IPS-18c (cell line): Measurements from ENCODE around the gene CD164L2.
"Not testable (repeated sequence)": the region's sequence is repeated elsewhere in the genome, so short reads cannot be mapped to it uniquely, and the experiment has no call there.

ENCODE experiments used
- H3K4me3 ChIP-seq: 2 replicates; pipeline ENCODE4 v1.7.0; 2013; ENCODE audit warnings: low read depth, mild to moderate bottlenecking, low read length, moderate library complexity; ENCODE audit not compliant: insufficient read depth
- H3K9me3 ChIP-seq: one replicate; pipeline ENCODE4 v1.6.1; 2013; ENCODE audit warnings: mild to moderate bottlenecking, low read length, moderate library complexity; ENCODE audit not compliant: control insufficient read depth, insufficient read depth

The CD164L2 gene

DNA sequence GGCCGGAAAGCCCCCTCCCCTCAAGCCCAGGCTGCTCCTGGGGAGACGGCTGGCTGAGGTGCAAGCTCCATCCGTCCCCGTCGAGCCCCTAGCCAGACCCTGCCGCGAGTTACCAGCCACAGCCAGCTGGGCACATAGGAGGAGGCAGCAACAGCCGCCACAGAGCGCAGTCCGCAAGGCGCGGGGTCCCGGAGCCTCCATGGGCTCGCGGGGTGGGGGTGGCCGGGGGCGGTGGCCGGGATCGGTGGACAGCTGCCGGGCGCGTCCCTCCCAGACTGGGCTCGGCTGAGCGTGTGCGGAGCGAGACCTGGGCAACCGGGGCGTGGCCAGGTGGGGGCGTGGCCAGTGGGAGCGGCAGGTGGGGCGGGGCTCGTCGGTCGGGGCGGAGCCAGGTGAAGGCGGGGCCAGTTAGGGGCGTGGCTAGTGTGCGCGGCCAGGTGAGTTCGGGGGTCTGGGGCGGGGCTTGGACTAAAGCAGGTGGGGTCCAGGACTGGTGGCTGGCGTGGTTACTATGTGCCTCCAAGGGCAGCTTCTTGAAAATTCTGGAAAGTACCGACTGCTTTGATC lies at the start of gene CD164L2:
CD164L2 (minus strand) TSS at position 295 of the 567 bp plus-strand sequence; CDS start at position 201, 94 bp downstream.
- peak within 1 kb of the TSS; percentile 40 for H3K4me3 ChIP-seq
- no peaks in the 10 kb centered on the region for H3K9me3 ChIP-seq

DNA sequence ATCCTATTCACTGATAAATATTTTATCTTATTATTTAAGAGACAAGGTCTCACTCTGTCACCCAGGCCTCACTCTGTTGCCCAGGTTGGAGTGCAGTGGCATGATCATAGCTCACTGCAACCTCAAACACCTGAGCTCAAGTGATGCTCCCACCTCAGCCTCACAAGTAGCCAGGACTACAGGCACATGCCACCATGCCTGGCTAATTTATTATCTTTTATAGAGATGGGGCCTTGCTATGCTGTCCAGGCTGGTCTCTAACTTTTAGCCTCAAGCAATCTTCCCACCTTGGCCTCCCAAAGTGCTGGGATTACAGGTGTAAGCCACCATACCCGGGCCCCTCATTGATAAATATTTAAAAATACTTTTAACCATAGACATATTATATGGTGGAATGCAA lies 49.6 kb upstream of the CD164L2 start:
- H3K9me3 ChIP-seq = not testable (repeated sequence)

DNA sequence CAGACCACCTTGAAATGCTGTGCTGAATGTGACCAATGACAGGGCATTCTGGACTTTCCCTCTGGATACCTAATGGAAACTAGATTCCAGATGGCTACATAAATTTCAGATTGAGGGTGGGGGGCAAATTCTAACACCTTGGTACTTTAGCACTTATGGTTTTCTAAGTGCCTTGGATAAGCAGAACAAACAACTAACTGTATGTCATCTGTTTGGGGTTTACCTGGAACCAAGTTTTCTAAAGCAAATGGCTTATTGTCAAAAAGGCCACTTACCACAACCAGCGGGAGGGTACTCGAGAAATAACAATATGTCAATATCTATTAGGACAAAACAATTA lies 48.4 kb upstream of the CD164L2 start:
- Histone ChIP-seq H3K9me3 (no peaks in the 10 kb centered on the region), H3K4me3 (no peak overlapping the region)

More for the DNA sequence above, 49.6 kb upstream of the CD164L2 start:
- H3K4me3 ChIP-seq = not testable (repeated sequence)

DNA sequence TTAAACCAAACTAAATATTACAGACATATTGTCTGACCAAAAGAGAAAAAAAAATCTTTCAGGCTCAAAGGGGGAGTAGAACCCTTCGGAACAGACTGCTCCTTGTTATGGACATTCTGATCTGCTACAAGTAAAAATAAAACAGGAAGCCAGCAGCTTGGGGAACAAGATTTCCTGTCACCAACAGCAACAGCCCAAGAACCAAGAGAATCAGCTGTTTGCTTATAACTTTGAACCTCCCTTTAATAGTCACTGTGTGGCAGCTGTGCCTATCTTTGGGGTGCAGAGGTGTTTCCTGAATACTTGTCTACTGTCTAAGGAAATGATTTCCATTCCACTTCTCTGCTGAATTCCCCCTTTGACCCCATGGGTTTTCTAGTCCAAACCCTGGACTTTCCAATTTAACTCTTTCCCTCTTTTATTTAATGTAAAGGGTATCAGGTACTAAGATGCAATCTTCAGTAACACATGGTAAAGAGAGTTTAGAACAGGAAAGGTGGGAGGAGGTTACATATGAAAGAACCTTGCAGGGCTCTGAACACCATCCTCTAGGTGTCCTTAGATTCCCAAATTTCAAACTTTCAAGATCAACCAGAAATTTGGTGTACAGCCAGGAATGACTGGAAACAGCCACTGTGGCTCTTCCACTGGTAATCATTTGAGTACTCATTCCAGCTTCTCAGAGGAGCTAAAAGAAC lies 47.9 kb upstream of the CD164L2 start:
- Histone ChIP-seq H3K9me3 (no peaks in the 10 kb centered on the region), H3K4me3 (no peak overlapping the region)

DNA sequence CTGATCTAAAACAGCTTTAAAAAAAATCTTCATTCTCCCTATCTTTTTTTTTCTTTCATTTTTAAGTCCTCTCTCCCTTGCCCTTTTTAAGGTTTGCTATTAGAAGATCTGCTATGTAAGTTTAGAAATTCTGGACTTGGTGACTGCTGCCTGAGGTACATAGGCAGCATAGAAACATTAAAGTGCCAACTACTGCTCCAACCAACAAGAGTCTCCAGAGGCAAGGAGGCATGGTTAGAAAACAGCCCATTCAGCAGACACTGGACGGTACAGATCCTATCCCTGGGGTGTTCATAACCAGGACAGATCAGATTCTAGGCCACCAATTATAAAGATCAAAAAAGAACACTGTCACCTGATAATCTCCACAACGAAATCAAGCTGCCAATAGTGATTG lies 45.9 kb upstream of the CD164L2 start:
- Histone ChIP-seq H3K4me3 (no peak overlapping the region), H3K9me3 (no peaks in the 10 kb centered on the region)

DNA sequence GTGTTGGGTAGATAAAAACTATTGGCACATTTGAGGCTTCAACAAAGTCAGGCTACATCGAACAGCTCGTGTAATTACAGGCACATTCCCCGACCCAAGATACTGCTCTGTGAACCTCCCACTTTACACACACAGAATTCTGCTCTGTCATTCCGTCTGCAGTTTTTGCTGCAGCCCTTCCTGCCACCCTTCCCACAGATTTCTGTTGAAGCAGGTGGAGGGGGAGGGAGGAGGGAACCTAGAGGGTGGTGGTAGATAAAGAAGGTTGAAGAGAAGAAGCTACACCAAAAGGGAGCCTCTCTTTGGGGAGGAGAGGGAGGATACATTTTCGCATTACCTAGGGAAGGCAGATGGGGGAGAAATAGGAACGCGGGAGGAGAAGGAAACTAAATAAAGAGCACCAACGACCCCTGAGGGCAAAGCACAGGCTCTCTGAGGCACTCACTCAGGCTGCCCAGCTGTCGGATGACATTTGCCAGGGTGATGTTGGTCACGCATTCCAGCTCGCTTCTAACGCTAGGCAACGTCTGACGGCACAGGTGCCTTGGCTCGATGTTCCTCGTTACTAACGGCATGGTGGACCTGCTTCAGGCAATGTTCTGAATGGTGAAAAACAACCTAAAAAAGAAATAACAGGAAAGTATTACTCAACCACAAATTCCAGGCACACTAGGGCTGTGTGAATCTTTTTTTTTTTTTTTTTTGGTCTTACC lies 45.3 kb upstream of the CD164L2 start:
- H3K4me3 ChIP-seq = 0 out of 2 replicates have a peak overlapping the region, but pooled peaks have one; percentile 12

DNA sequence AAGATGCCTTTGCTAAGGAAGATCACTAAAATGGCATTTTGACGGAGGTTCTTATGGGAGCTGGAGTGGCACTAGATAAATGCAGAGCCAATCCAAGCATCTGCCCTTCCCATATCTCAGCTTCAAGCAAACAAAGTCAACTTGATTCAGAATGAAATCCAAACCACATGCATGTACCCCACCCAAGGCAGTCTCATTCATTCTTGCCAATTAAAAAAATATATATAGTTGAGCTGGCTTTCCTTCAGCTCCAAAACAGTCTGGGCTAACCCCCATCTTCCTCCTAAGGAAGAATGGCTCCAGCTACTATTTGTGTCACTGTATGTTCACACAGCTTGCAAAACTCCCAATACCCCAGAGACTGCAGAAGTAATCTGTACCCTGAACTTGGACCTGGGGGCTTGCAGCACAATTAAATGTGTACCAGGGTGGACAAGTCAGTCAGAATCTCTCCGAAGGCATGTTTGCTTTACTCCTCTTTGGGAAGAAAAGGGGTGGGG lies 44.7 kb upstream of the CD164L2 start:
- Histone ChIP-seq H3K9me3 (no peaks in the 10 kb centered on the region), H3K4me3 (no peak overlapping the region)

More for the DNA sequence above, 45.3 kb upstream of the CD164L2 start:
- H3K9me3 ChIP-seq = no peaks in the 10 kb centered on the region

DNA sequence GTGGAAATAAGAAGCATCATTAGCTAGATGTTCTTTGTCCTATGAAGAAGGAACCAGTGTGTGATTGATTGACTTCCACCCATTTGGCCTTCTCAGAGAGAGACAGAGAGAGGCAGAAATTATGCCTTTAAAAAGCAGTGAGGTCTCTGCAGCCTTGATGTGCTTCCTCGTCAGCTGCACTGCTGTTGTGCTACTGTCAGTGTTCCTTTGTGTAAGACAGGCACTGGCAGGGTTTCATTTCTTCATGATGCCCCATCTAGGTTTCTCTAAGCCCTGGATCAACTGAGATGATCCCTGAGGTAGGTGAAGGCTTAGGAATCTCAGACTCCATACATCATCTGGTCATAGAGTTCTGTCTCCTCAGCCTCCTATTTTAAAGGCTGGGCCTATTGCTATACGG lies 44.2 kb upstream of the CD164L2 start:
- no peak overlapping the region for H3K4me3 ChIP-seq

DNA sequence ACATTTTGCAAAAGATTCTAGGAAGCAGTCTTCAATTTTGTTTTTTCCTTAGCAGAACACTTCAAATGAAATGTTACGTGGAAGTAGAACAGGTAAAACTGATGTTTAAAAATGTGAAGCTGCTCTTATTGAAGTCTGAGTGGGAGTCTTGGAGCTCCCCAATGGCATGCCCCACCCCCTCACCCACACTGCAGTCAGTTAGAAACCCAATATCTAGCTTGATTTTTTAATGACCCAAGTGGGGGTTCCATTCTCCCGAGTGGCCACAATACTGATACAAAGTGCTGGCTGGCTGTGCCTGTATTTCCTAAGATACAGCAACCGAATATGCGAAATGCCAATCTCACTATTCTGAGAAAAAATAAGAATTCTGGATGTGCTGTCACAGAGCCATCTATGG lies 40.6 kb upstream of the CD164L2 start:
- Histone ChIP-seq H3K4me3 (no peak overlapping the region), H3K9me3 (no peaks in the 10 kb centered on the region)

More for the DNA sequence above, 44.2 kb upstream of the CD164L2 start:
- no peaks in the 10 kb centered on the region for H3K9me3 ChIP-seq

DNA sequence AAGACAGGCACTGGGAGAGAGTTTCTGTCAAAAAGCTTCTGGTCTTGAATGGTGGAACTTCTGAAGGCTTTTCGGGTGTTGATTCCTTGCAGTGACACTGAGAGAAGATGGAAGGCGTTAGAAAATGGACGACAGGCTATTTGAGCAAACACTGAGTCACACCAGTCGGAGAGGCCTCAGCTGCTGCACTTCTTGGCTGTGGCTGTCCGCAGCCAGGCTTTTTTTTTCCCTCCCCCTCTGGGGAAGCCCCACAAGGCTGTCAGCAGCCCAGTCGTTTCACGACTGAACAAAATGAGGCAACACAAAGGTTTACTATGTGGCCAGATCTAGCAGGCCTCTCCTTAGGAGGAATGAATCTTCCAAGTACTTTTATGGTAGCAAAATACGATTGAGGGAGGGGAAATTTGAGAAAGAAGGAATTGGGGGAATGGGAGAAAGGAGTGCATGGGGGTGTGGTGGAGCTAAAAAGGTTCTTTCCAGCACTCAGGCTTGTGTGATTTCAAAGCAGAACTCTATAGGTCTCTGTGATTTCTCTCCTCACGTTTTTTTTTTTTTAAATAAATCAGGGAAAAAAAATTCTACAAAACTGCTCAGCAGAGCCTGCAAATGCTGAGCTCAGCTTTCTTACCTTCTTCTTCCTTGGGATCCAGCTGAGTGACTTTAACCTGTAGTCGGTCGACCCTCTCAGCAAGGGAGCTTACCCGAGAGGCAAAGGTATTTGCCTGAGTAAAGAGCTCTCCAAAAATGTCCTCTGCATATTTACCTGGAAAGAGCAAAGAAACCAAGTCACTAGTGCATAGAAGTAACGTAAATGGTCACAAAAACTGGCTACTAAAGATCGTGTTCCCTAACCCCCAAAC lies 35.4 kb upstream of the CD164L2 start:
- Histone ChIP-seq H3K4me3 (no peak overlapping the region), H3K9me3 (no peaks in the 10 kb centered on the region)

DNA sequence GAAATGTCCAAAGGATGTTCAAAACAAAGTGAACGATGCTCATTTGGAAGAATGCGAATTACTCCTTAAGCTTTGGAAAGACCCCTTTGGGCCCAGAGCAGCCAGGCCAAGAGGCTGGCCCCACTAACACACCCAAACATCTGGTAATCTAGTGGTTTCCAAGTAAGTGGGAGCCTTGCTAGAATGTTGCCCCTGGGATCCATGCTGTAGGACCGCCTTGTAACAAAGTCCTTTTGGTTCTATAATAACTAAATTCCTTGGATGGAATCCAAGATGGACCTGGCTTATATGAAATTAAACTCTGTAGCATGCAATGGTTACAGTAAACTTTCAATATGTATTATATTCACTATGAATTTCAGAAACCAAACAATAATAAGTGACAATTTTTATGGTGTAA lies 34.6 kb upstream of the CD164L2 start:
- no peaks in the 10 kb centered on the region for H3K9me3 ChIP-seq
- H3K4me3 ChIP-seq = no peak overlapping the region

DNA sequence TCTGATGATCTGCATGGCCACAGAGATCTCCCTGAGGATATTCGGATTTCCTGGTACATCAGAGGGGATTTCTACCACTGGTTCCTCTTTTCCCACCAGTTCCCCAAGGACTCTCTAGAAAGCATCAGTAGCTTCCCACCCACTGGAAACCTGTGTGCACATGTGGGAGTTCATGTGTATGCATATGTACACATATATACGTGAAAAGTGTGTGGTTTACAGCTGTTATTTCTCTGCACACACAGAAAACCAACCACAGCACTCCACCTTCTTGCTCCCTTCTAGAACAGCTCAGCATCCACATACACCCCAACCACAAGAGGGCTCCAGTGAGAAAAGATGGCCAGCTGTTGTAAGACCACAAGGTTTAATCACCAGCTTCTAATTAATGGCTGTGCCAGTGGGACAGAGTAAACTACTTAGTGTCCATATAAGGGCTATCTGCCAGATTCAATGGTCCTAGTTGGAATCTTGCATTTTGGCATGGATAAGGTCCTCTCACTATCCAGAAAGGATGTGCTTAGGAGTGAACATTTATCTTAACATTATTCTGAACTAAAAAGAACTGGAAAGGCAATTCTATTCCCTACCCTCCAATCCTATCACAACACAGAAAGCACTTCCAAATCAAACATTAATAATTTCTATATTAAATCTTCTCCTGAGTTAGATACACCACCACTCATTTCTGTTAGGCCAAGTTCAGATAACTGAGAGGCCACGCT lies 33.4 kb upstream of the CD164L2 start:
- Histone ChIP-seq H3K4me3 (no peak overlapping the region), H3K9me3 (no peaks in the 10 kb centered on the region)

DNA sequence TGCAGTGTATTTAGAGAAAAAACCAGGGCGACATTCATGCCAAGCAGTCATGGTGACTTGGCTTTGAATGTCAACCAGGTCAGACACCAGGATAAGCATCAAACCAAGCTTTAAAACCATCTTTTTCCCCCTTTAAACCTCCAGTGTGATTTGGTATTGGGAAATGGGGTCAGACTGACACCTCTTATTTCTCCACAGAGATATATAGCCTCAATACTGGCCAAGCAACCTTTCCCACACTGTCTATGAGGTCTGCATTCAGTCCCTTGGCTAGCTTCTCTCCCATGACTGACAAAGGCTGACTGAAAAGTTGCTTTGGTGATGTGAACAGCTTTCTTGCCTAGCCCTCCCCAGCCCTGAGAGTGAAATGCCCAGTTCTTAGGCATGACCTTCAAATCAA lies 31.0 kb upstream of the CD164L2 start:
- Histone ChIP-seq H3K9me3 (no peaks in the 10 kb centered on the region), H3K4me3 (no peak overlapping the region)

DNA sequence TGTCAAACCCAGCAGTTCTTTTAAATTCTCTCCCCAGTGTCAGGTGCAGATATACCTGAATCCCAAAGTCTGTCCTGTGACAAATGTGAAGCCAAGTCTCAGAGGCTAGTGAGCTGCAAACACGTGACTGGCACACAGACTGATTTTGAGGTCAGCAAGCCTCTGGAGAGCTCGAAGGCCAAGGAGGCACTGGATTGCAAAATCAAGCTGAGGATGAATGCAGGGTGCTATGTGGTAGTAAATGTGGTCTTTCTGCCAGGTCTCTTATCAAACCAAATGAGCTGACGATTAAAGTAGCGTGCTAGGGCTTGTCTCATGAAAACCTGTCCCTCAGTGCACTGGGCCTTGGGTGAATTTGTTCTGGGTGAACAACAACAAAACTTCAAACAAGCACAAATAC lies 29.9 kb upstream of the CD164L2 start:
- Histone ChIP-seq H3K9me3 (no peaks in the 10 kb centered on the region), H3K4me3 (no peak overlapping the region)

DNA sequence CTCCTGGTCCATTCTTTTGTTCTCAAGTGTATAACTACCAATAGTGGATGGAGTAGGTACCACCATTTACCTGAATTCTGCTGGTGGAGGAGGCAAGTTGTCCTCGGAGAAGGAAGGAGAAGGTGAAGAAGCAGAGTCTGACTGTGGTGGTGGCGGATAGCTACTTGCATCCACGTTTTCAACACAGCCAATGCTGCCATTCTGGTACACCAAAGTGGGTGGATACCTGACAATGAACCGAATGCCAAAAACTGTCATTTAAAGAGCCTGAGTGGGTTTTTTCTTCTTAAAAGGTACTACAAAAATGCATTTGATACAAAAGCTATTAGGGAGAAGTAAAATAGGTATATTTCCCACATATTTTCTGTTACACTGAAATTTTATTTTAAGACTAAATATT lies 29.4 kb upstream of the CD164L2 start:
- Histone ChIP-seq H3K4me3 (no peak overlapping the region), H3K9me3 (no peaks in the 10 kb centered on the region)

DNA sequence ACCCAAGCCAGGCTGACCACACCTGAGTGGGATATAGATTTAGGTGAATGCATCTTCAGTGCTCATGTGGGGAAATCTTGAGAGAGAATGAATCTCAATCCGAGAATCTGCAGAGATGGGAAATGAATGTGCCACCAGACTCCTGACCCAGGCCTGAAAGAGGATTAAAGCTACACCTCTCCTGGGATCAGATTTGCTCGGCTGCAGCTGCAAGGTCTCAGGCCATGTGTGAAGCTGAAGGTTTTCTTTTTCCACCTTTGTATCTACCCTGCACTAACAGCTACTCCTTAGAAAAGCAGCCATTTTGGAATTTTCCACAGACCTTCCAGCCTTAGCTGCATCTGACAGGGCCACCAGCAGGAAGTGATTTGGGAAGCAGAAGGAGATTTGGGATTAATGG lies 27.6 kb upstream of the CD164L2 start:
- Histone ChIP-seq H3K9me3 (no peaks in the 10 kb centered on the region), H3K4me3 (no peak overlapping the region)

DNA sequence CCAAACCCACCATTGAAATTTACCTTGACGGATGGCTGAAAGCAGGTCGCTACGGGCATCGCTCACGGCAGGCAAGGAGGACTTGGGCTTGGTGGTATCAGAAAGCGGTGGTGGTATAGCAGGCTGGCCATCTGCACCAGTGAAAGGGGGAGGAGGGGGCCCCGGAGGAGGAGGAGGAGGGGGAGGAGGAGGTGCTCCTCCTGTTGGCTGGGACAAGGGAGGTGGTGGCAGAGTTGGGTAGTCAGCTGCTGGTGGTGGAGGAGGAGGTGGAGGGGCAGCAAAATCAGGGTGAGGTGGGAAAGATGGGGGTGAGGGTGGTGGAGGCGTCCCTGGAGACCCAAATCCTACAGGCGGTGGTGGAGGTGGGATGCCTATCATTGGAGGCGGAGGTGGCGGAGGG lies 26.5 kb upstream of the CD164L2 start:
- no peaks in the 10 kb centered on the region for H3K9me3 ChIP-seq
- no peak overlapping the region for H3K4me3 ChIP-seq
